ENCODE data around the gene BPIFB4. TPM values are rescaled to one million over a fixed set of nuclear protein-coding genes. Genes with fewer than 3 reads are reported as not detected.

Gene BPIFB4
- total RNA-seq, 2 experiments from 2014 or later = not detected

GRCh38 chr20:33137195-33137594, 57.8 kb downstream of the BPIFB4 start:
- Histone ChIP-seq H3K4me1 (ENCODE audit: insufficient read depth, low read length) (no peaks in the 10 kb centered on the region), H3K9me3 (ENCODE audit: control insufficient read depth in 1 of 2, insufficient read depth in 1 of 2, low read length in 2 of 2) (no peaks in the 10 kb centered on the region), H3K27ac (ENCODE audit: low read depth in 1 of 2, low read length in 2 of 2) (no peak overlapping the region), H3K27me3 (ENCODE audit: control insufficient read depth in 1 of 2, insufficient read depth in 2 of 2, low read length in 2 of 2) (no peaks in the 10 kb centered on the region), H3K36me3 (ENCODE audit: insufficient read depth, low read length) (no peaks in the 10 kb centered on the region), H3K4me3 (ENCODE audit: low read length) (no peak overlapping the region)
- intact Hi-C loops (cut with DNase I, micrococcal nuclease) = no loop called here
- no peak overlapping the region for H3K27ac Mint-ChIP-seq
- DNase-seq (no peak), ATAC-seq (ENCODE audit: poor library complexity) (no peak)
- H3K27me3 Mint-ChIP-seq = no peaks in the 10 kb centered on the region
- H3K4me3 Mint-ChIP-seq = no peak overlapping the region
- TF ChIP-seq CTCF (IDR thresholded peaks at IDR 0.05) = no peak
- H3K36me3 Mint-ChIP-seq (ENCODE audit: low read depth) = no peaks in the 10 kb centered on the region
- no peaks in the 10 kb centered on the region for H3K4me1 Mint-ChIP-seq (ENCODE audit: low read depth)
- CTCF ChIA-PET = no interaction called here
- POLR2A ChIA-PET = no interaction called here
- H3K9me3 Mint-ChIP-seq = peaks cover 2% of the 10 kb centered on the region

- H3K9me3 Mint-ChIP-seq = peaks cover 2% of the 10 kb centered on the region
- no peak for TF ChIP-seq CTCF (IDR thresholded peaks at IDR 0.05)
- DNase-seq (no peak), ATAC-seq (ENCODE audit: poor library complexity) (no peak)
- ChIA-PET CTCF (no interaction called here), POLR2A (no interaction called here)
- H3K27me3 ChIP-seq (ENCODE audit: control insufficient read depth in 1 of 2, insufficient read depth in 2 of 2, low read length in 2 of 2) = no peaks in the 10 kb centered on the region
- no peak overlapping the region for H3K4me3 Mint-ChIP-seq
- H3K36me3 Mint-ChIP-seq (ENCODE audit: low read depth) = no peaks in the 10 kb centered on the region
- no peaks in the 10 kb centered on the region for H3K4me1 Mint-ChIP-seq (ENCODE audit: low read depth)
- no peaks in the 10 kb centered on the region for H3K36me3 ChIP-seq (ENCODE audit: insufficient read depth, low read length)
- H3K4me3 ChIP-seq (ENCODE audit: low read length) = no peak overlapping the region
- H3K4me1 ChIP-seq (ENCODE audit: insufficient read depth, low read length) = no peaks in the 10 kb centered on the region
- H3K9me3 ChIP-seq (ENCODE audit: control insufficient read depth in 1 of 2, insufficient read depth in 1 of 2, low read length in 2 of 2) = no peaks in the 10 kb centered on the region
- no peak overlapping the region for H3K27ac Mint-ChIP-seq
- intact Hi-C loops (cut with DNase I, micrococcal nuclease) = no loop called here
- no peak overlapping the region for H3K27ac ChIP-seq (ENCODE audit: low read depth in 1 of 2, low read length in 2 of 2)
- H3K27me3 Mint-ChIP-seq = peaks cover 7% of the 10 kb centered on the region
Observed at GRCh38 chr20:33139467-33139866, 60.0 kb downstream of the BPIFB4 start.

- Mint-ChIP-seq H3K9me3 (no peaks in the 10 kb centered on the region), H3K36me3 (ENCODE audit: low read depth) (no peaks in the 10 kb centered on the region), H3K4me1 (ENCODE audit: low read depth) (no peaks in the 10 kb centered on the region), H3K27ac (no peak overlapping the region), H3K4me3 (no peak overlapping the region), H3K27me3 (peaks cover 32% of the 10 kb centered on the region)
- H3K27me3 ChIP-seq (ENCODE audit: control insufficient read depth in 1 of 2, insufficient read depth in 2 of 2, low read length in 2 of 2) = peaks cover 5 to 10% of the 10 kb centered on the region in 2 experiments
- no peak for TF ChIP-seq CTCF (IDR thresholded peaks at IDR 0.05)
- no peaks in the 10 kb centered on the region for H3K36me3 ChIP-seq (ENCODE audit: insufficient read depth, low read length)
- CTCF ChIA-PET = no interaction called here
- no peak overlapping the region for H3K4me3 ChIP-seq (ENCODE audit: low read length)
- H3K27ac ChIP-seq (ENCODE audit: low read depth in 1 of 2, low read length in 2 of 2) = no peak overlapping the region
- no peaks in the 10 kb centered on the region for H3K4me1 ChIP-seq (ENCODE audit: insufficient read depth, low read length)
- H3K9me3 ChIP-seq (ENCODE audit: control insufficient read depth in 1 of 2, insufficient read depth in 1 of 2, low read length in 2 of 2) = no peaks in the 10 kb centered on the region
- DNase-seq = no peak
- no peak for ATAC-seq (ENCODE audit: poor library complexity)
- POLR2A ChIA-PET = interaction anchor here (0.6 kb wide), 1 partner anchor 24 kb away, joined by 3 read pairs; no protein-coding TSS in a partner anchor
- intact Hi-C loops (cut with DNase I, micrococcal nuclease) = no loop called here
Observed at GRCh38 chr20:33145521-33145920, 66.1 kb downstream of the BPIFB4 start.

Measured in CD4-positive, alpha-beta T cell (primary cell).